HG02938 (cell line): ENCODE measurements around the gene JAKMIP1.
"Not testable (repeated sequence)": the region's sequence is repeated elsewhere in the genome, so short reads cannot be mapped to it uniquely, and the experiment has no call there.

ENCODE experiments used
- ATAC-seq: cut with Tn5 transposase; IDR thresholded peaks from one replicate; pipeline ENCODE4 v1.9.1; 2021; ENCODE audit warnings: mild to moderate bottlenecking, moderate library complexity; ENCODE audit not compliant: unreplicated experiment

The JAKMIP1 gene

DNA sequence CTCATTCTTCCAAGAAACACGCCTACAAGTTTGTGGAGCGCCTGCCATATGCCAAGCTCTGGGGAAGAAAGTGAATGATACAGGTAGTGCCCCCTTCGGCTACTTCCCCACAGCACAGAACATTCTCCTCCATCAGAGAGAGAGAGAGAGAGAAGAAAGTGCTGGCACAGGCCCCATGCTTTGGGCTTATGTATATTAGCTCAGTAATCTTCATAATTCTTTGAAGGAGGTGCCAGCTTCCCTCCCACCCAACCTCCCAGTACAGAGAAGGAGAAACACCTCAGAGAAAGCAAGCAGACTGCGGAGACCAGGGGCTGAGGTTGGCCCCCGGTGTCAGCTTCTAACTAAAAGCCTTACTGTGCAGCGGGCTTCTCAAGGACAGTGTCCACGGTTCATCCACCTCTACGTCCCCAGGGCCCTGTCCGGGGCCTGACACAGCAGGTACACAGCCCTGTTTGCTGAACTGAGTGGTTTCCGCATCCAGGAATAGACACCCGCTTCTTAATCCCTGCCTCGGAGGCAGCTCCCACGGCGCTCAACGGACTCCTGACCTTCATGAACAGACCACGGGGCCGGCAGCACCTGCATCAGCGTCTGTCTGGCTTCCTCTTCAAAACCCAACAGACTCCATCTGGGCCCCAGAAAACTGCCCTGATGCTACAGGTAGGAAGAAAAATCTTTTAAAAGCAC is 50.2 kb downstream of the JAKMIP1 start:
- no peak for ATAC-seq

DNA sequence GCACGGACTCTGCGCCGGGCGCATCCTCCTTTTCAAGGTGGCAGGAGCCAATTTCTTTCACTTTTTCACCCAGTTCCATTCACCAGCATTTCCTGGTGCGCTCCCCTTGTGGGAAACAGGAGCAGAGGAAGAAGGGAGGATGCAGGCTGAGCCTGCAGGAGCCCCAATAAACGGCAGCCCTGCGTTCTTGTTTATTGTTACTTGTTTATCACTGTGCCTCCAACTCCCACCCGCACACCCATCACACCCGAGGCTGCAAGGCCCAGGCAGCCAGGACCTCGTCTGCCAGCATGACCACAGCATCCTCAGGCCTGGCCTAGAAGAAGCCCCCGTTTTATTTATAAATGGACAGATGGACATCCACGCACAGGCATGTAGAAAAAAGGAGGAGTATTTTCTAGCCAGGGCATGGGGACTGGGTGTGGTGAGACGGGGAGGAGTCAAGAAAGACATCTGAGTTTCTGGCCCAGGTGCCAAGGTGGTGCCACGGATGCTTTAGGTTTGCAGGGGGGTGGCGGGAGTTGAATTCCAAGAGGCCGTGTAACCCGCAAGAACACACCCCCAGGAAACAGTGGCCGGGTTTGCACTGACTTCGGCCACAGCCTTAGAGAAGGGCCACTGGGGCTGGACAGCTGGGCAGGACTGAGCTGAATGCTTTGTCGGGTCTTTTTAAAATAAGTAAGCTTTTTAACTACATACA is 51.7 kb downstream of the JAKMIP1 start:
- ATAC-seq: no peak

DNA sequence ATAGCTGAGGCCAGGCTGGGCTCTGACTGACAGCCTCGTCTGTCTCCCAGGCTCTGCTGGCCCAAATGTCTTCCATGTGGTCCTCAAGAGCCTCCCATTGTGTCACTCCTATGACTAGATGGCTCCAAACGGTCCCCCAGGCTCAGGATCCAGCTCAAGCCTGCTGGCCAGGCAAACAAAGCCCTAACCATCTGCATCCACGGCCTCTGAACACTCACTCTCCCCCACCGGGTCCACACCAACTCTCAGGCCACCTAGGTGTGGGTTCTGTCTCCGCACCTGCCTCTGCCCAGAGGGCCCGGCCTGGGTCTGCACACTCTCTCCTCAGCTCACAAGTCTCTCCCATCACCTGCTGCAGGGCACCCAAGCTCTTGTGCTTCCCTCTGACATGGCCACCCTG is 52.9 kb downstream of the JAKMIP1 start:
- no peak for ATAC-seq

DNA sequence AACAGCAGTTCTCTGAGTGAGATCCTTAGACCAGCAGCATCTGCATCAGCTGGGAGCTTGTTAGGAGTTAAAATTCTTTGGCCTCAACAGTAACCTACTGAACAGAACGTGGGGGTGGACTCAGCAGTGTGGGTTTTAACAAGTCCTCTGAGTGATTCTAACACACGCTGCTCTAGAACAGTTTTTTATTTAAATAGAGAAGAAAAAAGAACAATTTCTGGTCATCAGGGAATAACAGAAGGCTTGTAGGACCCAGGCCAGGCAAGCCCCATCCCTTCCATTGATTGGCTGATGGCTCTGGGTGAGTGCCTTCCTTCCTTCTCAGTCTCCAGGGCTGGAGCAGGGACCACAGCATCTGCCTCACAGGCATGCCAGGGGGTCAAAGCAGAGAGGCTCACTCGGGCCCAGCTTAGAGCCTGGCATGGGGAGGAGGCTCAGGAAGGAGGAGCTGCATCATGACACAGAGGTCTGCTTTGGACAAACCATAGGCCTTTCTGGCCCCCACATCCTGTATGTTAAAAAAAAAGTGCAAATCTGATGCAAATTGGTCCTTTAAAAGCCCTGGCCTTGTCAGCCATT is 56.7 kb downstream of the JAKMIP1 start:
- ATAC-seq: no peak

DNA sequence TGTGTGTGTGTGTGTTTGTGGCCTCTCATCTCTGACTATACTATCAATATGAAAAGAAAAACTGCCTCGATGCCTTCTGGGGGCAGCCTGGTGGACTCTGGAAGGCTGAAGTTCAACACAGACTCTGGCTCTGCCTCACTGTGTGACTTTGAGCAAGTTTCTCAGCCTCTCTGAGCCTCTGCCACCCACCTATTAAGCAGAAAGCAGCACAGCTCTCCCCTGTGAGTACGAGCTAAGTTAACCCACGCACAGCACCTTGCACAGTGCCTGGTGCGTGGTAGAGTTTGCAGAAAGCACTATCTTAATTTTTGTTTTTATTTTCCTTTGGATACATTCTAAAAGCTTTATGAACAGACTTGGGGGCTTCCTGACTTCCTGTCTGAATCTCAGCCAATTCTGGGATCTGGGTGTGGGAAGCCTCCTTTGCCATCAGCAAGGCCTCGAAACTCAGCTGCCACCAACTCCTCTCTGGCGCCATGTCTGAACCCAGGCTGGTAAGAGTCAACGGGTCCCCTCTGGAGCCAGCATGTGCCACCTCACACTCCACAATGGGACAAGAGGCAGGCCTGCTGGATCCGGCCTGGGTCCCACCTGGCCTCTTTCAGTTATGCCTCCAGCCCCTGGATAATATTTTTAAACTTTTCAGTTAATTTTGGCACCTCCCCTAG is 57.3 kb downstream of the JAKMIP1 start:
- ATAC-seq: no peak

DNA sequence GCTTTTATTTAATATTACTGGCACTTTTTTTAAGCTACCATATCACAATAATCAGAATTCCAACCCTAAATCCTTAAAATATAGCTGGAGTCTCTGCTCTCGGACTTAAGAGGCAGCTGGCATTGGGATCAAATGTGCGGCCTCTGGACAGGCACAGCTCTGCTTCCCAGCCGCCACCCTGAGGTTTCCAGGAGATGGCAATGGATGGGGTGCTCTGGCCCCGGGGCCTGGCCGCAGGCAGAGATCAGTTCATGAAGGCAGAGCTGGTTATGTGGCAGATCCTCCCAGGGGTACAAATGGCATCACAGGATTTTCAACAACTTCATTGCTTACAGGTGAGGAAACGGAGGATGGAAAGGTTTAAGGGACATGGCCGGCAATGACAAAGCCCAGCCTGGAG is 57.8 kb downstream of the JAKMIP1 start:
- ATAC-seq: no peak

DNA sequence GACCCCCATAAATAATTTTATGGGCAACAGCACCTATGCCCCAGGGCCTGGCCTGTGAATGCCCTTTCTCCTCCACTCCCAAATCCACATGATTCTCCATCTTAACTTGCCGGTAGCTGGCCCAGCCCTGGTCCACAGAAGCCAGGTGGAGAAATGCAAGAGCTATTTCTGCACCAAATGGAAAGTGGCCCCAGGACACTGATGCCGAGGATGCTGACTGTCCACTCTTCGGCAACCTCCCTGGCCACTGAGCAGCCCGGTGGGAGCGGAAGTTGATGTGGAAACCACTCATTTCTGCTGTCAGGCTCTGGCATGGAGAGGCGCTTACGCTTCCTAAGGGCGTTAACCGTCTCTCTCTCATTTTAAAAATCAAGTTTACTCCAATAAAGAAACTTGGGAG is 58.8 kb downstream of the JAKMIP1 start:
- no peak for ATAC-seq

DNA sequence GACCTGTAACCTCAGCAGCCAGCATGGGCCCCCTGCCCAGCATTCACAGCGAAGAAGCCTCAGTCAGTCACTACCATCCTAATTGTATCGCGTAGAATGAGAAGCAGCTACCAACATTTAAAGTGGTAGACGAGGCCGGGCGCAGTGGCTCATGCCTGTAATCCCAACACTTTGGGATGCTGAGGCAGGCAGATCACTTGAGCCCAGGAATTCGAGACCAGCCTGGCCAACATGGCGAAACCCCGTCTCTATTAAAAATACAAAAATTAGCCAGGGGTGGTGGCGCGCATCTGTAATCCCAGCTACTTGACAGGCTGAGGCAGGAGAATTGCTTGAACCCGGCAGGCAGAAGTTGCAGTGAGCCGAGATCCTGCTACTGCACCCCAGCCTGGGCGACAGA is 59.3 kb downstream of the JAKMIP1 start:
- not testable (repeated sequence) for ATAC-seq

DNA sequence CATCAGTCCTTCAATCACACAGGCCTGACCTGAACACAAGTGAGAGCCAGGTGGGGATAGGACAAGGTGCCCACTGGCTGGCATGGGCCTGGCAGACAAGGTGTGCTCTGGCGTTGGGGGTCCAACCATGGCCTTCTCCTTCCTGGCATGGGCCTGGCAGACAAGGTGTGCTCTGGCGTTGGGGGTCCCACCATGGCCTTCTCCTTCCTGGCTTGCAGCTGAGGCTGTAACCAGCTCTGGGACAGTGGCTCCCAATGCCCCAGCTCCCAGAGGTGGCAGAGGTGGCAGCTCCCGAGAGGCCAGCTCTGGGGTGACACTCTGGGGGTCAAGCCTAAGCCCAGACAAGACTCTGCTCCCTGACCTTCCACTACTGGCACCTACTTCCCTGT is 62.6 kb downstream of the JAKMIP1 start:
- ATAC-seq: no peak

DNA sequence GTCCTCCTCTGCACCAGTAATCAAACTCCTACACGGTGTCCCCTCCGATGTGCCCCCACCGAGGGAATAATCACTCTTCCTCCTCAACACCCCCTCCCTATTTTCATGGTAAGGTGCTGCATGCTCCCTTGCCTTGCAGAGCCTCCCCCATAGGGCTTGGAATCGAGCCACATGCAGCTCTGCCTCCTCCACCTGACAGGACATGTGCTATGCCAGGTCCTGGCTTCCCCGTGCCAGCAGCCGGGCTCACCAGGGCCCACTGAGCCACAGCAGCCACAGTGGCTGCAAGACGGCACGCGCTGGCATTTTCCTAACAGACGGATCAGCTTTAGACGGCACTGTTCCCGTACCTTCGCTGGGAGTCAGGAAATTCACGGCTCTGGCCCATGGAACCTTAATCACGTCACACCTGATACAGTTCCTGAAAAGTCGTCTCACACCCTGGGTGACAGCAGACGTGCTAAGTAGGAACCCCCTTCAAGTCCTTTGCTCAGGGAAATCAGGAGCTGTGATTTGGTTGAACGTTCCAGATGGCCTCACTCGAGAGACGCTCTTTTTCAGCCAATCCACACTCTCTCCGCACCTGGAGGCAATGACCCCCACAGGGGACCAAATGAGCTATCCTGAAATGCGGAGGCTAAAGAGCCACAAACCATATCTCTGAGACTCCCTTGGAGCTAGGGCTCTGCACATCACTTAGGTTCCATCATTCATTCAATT is 63.2 kb downstream of the JAKMIP1 start:
- ATAC-seq: no peak

DNA sequence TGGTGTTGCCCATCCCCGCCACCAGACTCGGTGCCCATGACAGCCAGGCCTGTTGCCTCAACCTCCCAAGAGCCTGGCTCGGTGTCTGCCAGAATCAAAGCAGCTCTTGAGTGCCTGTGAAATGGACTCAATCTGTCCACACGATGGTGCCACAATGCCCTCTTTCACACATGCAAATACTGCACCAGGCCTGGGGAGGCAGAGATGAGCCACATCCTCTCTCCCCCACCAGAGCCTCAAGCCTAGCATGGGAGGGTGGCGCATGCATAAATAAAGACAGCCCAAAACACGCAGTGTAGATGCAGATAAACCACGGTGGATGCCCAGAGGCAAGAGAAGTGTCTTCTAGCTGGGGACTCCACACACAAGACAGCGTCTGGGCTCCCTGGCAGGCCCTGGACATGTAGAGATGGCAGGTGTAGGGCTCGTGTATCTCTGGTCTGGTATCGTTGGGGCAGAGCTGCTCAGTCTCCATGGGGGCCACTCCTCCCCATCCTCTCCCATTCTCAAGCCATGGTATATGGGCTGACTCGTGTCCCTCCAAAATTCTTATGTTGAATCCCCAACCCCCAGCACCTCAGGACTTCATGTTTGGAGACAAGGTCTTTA is 65.6 kb downstream of the JAKMIP1 start:
- ATAC-seq: no peak

DNA sequence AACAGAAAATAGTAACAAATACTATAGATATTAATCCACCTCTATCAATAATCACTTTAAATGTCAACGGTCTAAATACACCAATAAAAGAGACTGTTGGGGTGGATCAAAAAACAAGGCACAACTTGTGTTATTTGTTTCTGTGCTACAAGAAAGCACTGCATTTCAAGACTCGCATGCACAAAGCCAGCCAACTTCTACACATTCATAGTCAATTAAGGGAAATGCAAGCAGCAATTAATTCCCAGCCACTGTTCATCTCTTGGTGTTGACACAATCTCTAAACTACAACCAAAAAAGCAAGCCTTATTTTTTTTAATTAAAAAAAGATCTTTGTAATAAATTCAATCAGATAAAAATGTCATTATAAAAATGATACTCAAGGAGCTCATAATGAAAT is 67.6 kb downstream of the JAKMIP1 start:
- ATAC-seq: no peak

DNA sequence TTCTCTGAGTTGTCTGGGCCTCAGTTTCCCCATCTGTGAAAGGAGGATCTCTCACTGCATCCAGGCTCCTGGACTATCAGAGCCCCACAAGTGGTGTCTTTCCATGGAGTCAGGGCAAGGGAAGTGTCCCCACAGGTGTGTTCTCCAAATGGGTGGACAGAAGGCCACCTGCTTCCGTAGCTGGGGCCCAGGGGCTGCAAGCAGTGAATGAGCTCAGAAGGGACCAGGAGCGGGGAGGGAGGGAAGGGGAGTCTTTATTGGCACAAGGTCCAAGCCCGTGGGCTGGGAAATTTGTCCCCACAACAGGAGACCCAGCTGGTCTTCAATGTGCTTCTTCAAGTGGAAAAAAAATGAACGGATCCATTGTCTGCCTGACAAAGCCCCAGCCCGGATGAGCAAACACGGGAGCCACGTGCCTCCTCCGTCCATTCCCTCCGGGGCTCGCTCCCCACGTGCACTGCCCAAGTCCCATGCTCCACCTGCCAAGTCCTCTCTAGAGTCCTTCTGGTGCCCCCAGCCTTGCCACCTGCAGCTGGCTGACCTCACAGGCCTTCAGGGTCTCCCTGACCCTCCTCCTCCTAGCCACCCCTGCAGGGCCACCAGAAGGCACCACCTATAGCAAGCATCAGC is 72.0 kb downstream of the JAKMIP1 start:
- ATAC-seq: no peak

DNA sequence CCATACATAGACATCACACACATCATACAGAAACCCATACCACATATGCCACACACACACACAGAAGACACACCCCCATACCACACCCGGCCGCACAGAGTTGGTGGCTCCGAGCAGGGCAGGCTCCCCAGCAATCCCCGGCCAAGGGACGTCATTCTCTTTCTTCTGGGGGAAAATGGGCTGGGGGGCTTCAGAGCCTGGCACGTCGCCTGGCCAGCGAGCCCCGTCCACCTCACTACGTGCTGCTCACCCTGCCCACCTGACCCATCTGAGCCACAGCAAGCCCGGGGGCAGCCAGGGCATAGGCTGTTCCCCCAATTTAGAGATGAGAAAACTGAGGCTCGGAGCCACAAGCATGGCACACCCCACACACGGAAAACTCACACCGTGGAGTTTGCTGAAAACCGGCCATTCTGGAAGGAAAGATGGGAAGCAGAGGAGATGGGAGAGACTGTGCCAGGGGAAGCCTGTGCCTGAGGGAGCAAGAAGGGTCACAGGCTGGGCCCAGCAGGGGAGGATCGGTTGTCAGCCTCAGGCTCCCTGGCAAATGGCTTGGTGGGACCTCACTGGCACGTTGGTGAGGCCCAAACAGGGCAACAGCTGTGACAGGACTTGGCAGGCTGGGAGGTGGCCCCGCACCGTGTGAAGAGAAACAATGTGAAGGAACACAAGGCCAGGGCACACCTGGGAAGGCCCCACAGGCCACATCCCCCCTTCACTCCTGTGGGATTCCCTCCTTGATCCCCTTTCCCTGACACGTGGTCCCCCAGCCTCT is 73.2 kb downstream of the JAKMIP1 start:
- no peak for ATAC-seq

DNA sequence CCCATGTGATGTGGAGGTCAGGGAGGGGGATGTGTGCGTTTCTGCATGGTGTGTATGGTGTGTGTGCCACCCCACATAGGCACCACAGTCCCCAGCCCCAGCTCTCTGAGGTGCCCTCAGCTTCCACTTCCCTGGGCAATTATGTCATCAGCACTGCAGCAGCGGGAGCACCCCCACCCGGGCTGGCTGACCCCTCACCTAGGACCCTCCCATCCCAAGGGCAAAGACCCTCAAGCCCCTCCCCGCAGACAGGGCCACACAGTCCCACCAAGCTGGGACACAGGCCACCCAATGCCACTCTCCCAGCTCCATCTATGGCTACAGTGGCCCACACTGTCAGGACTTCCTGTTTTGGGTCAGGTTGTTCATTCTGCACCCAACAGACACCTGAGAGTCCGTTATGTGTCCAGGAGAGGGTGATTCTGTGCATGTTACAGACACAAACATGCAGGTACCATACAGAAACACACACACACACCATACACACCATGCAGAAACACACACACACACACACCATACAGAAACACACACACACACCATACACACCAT is 75.2 kb downstream of the JAKMIP1 start:
- ATAC-seq: no peak

DNA sequence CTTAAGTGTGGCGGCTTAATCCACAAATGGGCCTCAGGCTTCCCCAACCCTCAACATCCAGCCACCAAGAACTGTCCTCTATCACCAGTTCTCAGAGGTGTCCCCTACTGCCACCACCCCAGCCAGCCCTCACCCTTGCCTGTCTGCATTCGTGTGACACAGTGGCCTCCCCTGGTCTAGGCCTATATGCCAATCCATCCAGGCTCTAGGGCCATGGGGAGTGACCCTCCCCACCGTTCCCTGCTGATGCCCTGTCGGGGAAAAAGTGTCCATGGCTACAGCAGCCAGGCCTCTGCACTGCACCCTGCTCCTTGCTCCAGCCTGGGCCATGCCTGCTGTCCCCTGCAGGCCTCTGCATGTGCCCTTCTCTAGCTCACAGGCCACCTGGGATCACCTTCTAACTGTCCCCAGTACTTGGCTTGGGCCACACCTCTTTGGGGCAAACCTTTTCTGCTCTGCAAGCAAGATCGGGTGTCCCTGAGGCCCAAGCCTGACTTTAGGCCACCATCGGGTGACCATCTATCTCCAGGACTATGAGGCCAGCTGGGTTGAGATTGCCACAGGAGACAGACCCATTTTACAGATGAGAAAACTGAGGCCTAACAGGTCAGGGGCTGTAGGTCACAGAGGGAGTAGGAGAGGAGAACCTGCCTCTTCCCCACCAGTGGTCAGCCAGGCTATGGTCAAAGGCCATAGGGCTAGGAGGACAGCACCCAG is 75.8 kb downstream of the JAKMIP1 start:
- no peak for ATAC-seq

DNA sequence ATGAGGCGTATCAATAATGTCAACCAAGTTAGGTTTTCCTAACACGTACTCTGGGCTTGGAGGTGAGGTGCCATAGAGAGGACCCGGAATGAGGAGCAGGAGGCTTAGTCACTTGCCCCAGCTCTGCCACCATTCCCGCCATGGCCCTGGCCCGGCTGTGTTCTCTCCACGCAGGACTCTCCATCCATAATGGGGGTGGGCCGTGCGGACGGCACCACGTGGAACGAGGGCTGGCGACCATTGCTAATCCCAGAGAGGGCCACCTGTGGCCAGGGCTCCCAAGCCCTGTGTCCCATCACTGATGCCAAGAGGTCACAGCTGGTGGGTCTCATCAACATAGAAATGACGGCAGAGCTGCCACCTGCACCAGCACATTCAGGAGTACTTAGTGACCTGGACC is 76.4 kb downstream of the JAKMIP1 start:
- no peak for ATAC-seq

DNA sequence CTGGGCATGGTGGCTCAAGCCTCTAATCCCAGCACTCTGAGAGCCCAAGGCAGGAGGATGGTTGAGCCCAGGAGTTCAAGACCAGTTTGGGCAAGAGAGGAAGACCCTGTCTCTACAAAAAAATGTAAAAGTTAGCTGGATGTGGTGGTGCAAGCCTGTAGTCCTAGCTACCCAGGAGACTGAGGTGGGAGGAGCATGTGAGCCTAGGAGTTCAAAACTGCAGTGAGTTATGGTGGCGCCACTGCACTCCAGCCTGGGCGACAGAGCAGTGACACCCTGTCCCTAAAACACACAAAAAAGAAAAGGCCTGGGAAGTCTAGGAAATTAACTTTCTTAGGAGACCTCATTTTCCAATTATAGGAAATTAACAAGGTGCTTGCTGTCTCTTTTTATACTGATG is 76.8 kb downstream of the JAKMIP1 start:
- ATAC-seq: no peak

DNA sequence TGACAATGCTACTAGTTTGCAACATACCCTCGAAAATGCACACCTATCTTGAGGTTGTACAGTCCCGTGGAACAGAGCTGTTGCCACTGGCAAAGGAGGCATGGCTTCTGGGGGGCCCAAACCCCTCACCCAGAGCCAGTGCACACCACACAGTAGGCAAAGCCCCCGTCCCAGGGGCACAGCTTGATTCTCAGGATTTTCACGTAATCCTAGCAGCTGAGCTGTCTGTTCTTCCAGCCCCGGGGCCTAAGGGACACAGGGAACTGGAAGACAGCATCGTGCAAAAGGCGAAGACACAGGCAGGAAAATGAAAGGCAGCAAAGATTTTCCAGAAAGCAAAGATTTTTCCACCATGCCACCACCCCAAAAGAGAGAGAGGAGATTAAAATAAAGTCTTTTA is 77.2 kb downstream of the JAKMIP1 start:
- ATAC-seq: no peak
